ENCODE measurements around the gene C6orf163.
A peak's percentile ranks its signal among the peaks of the same experiment; 100 is the strongest.

The C6orf163 gene

DNA sequence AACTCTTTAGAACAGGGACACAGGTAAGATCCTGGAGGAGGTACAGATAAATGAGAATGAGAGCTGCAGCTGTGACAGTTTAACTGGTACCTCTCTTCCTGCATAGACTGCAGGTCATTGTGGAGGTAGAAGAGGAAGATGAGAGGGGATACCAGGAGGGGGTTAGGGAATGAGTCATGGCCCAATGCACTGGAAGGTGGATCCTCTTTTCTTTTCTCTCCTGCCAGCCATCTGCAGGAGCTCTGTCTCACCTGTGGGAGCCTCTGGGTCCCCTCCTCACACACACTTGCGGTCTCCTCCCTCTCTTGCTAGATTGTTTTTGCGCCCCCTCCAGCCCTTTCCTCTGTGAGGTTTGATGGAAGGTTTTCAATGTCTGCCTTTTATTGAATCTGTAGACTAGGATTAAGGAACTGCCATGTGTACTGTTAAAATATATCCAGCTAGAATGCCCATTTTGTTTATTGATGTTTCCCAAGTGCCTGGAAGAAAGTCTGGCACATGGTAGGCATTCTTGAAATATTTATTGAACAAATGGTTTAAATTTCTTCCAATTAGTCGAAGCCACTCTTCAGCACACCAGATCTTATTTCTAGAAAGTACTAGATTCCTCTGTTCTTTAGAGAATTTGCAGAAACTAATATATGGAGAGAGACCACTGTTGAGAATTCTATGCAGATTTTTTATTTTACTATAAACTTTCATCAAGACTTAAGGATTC is 13.0 kb downstream of the C6orf163 start:
- DNase-seq (ENCODE audit: low spot score): no peak

DNA sequence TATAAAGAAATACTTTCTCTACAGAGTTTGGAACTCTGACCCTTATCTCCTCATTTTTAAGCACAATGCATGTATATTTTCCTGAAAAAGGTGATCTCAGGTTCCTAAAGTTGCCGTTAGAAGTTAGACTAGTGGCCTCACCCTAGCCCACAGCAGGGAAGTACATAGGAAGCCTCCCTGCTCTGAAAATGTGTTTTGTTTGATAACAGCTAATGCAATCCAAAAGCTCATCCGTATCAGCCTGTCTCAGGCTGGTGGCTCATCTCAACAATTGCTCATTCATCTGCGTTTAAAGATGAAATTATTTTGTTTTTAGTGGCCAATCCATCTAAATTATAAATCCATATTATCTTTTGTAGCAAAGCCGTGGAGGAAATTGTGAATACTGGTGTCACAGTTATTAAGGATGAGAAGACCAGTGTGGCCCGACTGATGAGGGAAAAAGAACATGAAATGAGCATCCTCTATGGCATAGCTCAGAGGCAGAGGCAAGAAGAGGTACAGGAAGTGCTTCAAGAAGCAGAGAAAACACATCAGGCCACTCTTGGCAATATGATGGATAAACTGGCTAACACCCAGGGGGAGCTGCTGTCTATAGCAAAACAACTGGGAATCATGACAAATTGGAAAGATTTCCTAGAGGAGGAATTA is 20.1 kb downstream of the C6orf163 start:
- DNase-seq (ENCODE audit: low spot score): no peak

DNA sequence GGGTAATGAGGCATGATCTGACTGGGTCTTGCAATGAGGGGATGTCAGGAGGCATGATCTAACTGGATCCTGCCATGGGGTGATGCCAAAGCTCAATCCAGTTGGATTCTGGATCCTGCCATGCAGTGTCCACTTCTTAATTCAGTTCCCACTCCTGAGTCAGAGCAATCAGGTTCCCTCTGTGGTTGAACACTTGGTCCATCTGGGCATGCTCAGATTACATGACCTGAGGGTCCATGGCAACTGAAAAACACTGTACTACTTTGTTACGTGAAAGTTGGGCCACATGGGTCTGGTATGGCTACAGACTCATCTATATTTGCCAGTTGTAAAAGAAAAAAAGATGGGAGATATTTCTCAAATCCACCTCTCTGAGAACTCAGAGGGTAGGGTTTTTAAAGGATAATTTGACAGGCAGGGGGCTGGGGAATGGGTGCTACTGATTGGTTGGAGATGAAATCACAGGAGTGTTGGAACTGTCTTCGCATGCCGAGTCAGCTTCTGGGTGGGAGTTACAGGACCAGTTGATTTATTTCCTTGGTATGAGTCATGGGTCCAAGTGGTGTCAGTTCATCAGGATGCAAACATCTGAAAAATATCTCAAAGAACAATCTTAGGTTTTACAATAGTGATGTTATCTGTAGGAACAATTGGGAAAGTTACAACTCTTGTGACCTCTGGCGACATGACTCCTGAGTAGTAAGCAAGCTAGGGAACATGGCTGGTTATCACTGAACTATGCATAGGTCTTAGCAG is 21.6 kb downstream of the C6orf163 start:
- DNase-seq (ENCODE audit: low spot score): no peak

DNA sequence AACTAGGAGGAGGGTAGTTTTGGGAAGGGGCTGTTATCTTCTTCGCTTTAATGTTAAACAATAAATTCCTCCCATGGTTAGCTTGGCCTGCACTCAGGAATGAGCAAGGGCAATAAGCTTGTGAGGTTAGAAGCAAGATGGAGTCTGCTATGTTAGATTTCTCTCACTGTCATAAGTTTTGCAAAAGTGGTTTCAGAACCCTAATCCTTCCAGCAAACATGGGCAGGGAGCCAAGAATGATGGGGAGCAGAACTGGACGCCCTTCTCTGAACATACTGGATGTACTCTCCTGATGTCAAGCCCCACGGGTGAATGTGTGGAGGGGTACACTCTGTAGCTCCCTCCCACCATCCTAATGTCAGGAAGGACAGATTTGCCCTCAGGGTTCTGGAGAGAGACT is 22.3 kb downstream of the C6orf163 start:
- no peak for DNase-seq (ENCODE audit: low spot score)

DNA sequence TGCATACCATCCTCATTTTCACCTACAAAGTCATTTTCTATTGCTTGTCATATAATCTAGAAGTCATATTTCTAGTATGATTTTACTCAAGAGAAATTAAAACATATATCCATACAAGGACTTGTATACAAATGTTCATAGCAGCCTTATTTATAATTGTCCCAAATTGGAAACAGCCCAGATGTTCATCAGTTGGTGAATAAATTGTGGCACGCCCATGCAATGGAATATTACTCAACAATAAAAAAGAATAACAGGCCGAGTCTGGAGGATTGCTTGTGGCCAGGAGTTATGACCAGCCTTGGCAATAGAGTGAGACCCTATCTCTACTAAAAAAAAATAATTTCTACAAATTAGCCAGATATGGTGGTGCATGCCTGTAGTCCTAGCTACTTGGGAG is 28.8 kb downstream of the C6orf163 start:
- DNase-seq (ENCODE audit: low spot score): no peak

DNA sequence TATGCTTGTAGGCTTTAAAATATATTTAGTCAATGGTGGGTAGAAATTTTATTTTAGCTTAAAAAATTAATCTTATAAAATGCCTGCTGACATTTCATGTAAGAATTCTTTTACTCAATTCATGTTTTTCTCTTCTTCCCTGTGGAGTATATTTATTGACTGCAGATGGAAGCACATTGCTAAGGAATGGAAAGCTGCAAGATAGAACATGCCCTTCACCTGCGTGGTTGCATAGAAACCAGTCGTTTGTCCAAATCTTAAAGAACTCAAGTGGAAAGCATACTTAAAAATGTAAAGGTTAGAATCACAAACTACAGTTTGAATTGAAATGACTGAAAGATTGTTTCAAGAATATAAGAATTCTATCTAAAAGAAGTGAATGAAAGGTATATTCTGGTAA is 30.7 kb downstream of the C6orf163 start:
- DNase-seq (ENCODE audit: low spot score): no peak

DNA sequence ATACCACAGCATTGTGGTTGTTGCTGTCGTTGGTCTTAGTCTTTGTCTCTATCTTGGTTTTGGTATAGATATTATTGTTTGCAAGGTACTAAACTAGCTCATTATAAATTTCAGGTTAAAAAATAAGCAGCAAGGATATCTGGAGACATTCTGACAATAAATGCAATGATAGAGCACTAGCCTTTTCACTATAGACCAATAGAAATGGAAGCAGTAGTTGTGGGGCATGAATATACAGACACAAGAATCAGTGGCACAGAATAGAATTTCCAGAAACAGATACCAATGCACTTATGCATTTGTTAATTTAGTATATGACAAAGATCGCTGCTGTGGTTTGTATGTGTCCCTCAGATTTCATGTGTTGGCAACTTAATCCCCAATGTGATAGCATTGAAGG is 32.0 kb downstream of the C6orf163 start:
- DNase-seq (ENCODE audit: low spot score): no peak

DNA sequence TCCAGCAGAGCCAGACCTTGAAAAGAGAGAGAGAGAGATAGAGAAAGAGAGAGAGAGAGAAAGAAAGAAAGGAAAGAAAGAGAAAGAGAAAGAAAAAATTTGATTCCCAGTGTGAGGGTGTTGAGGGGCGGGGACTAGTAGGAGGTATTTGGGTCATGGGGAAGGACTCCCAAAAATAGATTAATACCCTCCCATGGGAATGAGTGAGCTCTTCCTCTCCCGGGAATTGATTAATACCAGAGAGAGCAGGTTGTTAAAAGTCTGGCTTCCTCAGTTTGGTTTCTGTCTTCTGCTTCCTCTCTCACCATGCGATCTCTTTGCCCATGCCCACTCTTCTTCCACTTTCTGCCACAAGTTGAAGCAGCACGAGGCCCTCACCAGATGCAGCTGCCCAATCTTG is 34.3 kb downstream of the C6orf163 start:
- DNase-seq (ENCODE audit: low spot score): no peak

DNA sequence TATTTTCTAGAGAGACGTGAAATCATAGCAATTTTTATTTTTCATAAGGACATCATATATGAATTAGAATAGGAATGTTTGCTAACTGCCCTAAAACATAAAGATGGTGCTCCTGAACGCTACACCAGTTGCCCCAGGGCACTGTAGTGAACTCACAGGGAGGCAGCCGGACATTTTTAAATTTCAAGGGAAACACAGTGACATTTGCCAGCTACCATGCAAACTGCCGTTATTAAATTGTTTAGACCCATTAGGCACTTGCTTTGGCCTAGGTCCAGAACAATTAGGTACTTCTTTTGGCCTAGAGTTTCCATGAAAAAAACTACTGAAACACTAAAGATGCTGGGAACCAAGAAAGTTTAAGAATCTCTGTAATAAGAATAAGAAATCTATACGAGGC is 38.2 kb downstream of the C6orf163 start:
- no peak for DNase-seq (ENCODE audit: low spot score)

DNA sequence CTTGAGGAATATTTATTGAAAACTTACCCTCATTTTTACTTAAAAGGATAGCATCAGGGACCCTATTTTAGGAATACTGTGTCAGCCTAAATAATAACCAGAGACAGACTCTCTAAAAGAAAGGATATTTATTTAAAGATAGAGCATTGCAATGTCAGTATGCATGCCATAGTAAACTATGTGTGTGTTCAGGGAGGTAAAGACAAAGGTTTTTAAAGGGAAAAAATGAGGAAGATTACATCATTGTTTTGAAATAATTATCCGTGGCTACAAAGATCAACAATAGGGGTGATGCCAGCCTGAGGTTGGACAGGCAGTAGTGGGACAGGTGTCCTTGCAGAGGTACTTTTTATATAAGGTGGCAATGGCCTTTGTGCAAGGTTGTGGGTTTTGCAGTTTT is 39.4 kb downstream of the C6orf163 start:
- no peak for DNase-seq (ENCODE audit: low spot score)

DNA sequence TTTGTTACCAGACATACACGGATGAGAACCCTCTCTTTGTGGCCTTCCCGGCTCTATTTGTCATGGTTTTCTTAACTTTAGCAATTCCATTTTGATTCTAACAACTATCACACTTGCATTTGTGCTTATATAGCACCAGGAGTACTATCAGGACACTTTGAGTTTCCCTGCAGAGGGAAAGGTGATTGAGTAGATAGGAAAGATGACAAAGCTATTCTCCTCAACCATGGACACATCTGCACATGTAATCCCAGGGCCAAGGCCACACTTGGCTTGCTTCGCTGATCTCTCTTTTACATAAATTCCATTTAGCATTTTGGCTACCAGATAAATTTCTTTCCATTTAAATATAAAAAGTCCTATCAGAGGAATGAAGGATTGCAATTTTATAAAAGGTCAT is 39.8 kb downstream of the C6orf163 start:
- no peak for DNase-seq (ENCODE audit: low spot score)

DNA sequence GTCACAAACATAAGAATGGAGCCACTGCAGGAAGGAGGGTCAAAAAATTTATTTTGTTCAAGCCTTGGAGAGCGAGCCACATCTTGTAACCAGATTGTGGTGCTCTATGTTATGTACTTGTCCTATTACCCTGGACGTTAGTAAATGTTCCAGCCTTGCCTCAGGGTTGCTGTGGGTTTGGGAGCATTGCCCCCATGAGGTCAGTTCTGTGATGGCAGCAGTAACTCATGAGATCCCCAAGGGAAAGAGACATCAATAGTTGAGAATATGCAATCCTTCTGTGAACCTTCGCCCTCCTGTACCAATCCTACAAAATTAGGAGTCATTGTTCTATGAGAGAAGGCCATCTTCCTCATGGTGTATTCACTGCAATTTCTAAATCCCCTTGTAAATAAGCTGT is 46.7 kb downstream of the C6orf163 start:
- DNase-seq (ENCODE audit: low spot score): peak; percentile 38

DNA sequence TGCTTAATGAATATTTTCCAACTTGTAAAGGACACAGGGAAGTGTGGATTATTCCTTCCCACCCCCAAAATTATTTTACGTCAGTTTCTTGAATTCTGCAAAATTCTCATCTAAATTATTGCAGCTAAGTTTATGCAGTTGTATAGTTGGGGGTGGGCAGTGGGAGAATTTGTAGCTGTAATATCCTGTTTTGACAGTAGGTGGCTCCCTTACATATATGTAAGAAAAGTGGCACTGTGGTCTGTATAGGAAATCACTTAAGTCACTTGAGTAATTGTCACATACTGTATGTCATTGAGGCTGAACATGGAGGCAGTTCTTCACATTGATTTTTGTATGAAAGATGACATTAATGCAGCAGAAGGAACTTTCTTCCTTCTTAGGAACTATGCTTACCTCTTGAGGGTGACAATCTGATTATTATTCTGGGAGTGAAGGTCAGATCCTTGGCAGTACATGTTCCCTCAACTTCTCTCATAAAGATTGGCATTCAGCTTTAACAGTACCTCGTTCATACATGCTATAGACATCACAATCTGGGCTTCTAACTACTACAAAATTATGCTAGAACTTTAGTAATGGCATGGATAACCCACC is 48.5 kb downstream of the C6orf163 start:
- peak; percentile 53 for DNase-seq (ENCODE audit: low spot score)

DNA sequence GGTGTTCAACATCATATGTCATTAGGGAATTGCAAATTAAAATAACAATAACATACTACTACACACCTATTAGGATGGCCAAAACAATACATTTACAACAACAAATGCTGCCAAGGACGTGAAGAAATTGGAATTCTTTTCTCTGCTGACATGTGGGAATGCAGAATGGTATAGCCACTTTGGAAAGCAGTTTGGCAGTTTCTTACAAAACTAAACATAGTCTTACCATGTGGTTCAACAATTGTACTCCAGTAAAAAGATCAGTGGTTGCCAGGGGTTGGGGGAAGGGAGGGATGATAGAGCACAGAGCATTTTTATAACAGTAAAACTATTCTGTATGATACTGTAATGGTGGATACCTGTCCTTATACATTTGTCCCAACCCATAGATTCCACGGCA is 50.8 kb downstream of the C6orf163 start:
- DNase-seq (ENCODE audit: low spot score): no peak

DNA sequence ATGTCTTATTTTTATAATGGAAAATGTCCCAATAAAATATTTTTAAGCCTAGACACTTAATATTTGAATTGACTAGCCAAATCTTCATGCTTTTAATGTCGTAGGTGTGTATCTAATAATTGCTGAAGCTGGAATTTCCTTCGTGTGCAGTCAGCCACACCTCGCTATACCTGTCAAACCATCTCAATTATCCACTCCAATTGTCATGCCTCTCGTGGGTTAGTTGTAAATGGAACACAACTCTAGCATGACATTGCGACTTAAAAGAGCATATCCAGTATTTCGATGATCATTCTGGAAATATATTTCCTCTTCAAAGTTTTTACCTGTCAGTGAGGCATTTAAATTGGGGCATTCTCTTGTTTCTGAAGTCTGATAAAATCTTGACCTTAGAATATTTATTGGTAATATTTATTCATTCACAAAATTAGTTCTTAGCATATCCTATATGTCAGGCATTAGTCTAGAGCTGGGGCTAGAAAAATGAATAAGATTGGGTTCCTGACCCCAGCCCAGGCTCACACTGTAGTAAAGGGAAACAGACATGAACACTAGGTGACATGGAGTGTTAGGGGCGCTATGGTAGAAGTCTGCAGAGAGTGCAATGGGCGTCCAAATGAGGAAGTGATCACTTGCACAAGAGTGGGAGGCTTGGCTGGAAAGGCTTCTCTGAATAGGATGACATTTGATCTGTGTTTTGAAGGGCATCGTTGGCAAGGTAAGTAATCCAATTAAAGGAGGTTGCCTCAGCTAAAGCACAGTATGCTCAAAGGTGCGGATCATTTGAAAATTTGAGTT is 52.2 kb downstream of the C6orf163 start:
- no peak for DNase-seq (ENCODE audit: low spot score)

DNA sequence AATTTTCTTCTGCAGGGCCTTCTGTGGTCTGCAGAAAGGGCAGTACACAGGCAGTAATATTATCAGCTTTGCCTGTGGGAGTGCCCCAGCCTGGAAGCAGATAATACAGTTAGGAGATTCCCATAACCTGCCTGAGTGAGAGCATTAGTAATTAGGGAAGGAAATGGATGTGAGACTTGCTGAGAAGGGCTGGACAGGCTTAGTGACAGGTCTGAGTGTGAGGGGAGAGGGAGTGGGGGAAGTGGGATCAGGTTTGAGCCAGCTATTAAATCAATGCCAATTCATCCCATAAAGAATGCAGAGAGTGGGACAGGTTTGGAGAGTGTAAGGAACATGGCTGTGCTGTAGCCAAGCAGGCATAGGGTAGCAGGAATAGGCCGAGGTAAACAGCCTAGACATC is 53.0 kb downstream of the C6orf163 start:
- no peak for DNase-seq (ENCODE audit: low spot score)

DNA sequence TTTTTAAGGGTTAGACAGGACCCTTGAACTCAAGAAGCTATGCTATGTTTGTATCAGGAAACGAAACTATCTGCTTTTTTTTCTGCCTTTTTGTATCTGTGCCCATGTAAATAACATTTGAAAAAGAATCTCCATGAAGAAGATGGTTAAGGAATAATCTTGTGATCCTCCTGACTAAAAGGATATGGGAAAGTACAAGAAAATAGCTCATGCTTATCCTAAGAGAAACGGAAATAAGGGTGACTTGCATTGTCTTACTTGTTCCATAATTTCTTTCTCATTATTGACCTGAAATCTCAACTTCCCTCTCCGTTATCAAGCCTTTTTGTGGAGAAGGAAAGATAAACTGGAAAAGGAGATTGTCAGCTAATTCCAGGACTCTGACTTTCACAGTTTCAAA is 57.2 kb downstream of the C6orf163 start:
- no peak for DNase-seq (ENCODE audit: low spot score)

DNA sequence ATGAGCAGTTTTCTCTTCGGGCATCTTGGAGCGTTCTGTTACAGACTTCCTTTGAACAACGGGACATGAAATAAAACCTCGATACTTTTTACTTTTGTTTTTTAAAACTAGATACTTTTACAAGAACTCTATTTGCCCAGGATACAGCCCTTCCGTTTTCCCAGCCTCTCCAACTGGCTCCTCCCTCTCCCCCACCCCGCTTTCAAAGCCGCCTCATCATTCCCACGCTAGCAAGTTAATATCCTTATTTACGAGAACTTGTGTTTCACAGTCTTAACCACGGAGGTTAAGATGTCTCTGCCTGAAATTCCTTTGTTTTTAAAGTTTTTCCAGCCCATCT is 62.9 kb downstream of the C6orf163 start:
- no peak for DNase-seq (ENCODE audit: low spot score)

DNA sequence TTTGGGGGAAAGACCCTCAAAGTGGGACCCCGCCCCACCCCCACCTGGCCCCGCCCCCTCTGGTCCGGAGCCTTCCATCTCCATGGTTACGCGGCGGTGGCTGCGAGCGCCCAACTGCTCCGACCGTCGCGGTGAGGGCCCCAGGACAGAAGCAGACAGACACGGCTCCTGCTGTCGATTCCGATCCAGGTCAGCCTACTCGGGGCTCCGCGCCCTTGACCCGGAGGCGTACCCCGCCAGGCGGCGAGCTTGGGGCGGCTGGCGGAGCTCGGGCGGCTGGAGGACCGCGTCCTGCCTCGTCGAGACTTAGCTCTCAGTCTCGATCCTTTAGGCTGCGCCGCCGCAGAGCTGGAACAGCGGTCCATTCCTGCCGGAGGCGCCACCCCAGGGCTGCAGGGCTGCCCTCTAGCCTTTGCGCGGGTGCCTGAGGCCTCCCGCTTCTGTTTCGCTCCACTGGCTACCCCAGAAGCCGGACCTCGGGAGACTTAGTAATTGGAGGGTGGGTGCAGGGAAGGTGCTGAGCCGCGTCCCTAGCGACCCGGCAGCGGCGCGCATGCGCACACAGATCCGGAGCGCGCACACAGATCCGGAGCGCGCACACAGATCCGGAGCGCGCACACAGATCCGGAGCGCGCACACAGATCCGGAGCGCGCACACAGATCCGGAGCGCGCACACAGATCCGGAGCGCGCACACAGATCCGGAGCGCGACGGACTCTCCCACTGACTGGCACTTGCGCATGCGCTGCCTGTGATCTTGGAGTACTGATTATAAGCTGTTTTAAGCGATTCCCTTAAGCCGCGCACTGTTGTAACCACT is 63.5 kb downstream of the C6orf163 start, which contains the start of gene CFAP206:
CFAP206 (plus strand) TSS at position 72 of the 820 bp plus-strand sequence. CDS start 1,868 bp downstream, outside the sequence.
- peak; percentile 95 for DNase-seq (ENCODE audit: low spot score)

DNA sequence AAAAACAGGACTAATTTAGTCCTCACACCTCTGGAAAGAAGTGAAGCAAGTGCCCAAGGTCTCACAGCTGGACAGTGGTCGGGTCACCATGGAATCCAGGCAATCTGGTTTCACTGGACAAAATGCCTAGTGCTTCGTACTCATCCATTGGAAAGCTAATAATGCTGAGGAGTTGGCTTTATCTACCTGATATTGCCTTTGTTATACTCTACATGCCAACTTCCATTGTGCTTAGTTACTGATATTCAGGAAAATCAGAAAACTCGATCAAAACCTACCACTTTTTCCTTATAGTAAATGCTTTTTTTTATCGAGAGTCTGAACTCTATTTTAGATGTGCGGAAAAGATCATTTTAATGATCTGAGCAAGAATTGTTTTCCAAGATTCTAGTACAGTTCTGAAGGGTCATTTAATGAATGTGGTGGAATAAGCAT is 64.1 kb downstream of the C6orf163 start:
- no peak for DNase-seq (ENCODE audit: low spot score)

All from AG08395 (cell line).